B cell (primary cell): Measurements from ENCODE around the gene DDX54. TPM values are rescaled to one million over a fixed set of nuclear protein-coding genes. Genes with fewer than 3 reads are reported as not detected.

ENCODE experiments used
- ATAC-seq: fragments of 200-7000 bp; cut with Tn5 transposase; one replicate; pipeline ENCODE4 v1.10.0; 2021; ENCODE audit warnings: low read depth, mild to moderate bottlenecking, moderate number of reproducible peaks, moderate library complexity
- CTCF ChIA-PET: fragments of 350-600 bp; sonication (Branson Sonifier 250); formaldehyde crosslinking; loops from one replicate; lab custom pipeline; 2021; ENCODE audit warnings: antibody characterized with exemption, inconsistent platforms; lab: Charles Lee
- POLR2A ChIA-PET: fragments of 350-600 bp; sonication (Branson Sonifier 250); formaldehyde crosslinking; loops from one replicate; lab custom pipeline; 2021; ENCODE audit warnings: antibody characterized with exemption; lab: Charles Lee
- DNase-seq: peaks from one replicate; pipeline ENCODE4 v3.0.0; 2013
- H2AFZ ChIP-seq: 2 replicates; pipeline ENCODE4 v1.6.1; 2012; ENCODE audit warnings: mild to moderate bottlenecking, low read depth, low read length; ENCODE audit not compliant: insufficient read depth, poor library complexity, severe bottlenecking
- H3K27ac ChIP-seq, 2 donors: 1 replicate in 1 of 2; 2 replicates in 1 of 2; pipeline ENCODE4 v1.5.1; 2012 to 2013; ENCODE audit warnings: low read length in 2 of 2, mild to moderate bottlenecking in 2 of 2, moderate library complexity in 1 of 2
- H3K27me3 ChIP-seq, 4 experiments: fragments of 200-600 bp in 1 of 4; sonication (generic) in 1 of 4; replicated peaks in 1 of 4; 1 replicate in 2 of 4; 2 replicates in 2 of 4; pipeline versions ENCODE4 v1.6.1 to v1.7.0; 2013 to 2016; ENCODE audit warnings: low read length in 3 of 4, mild to moderate bottlenecking in 2 of 4, mixed read lengths in 1 of 4, moderate library complexity in 1 of 4; ENCODE audit not compliant: insufficient read depth in 4 of 4, control insufficient read depth in 3 of 4; ENCODE audit errors: control extremely low read depth in 1 of 4
- H3K36me3 ChIP-seq, 2 experiments: replicated peaks in 1 of 2; 1 replicate in 1 of 2; 2 replicates in 1 of 2; pipeline versions ENCODE4 v1.6.1 to v1.7.1; 2013; ENCODE audit warnings: low read length in 1 of 2; ENCODE audit not compliant: insufficient read depth in 2 of 2, control insufficient read depth in 1 of 2; ENCODE audit errors: control extremely low read depth in 1 of 2, extremely low read depth in 1 of 2
- H3K4me1 ChIP-seq, 2 donors: fragments of 200-600 bp in 1 of 2; sonication (generic) in 1 of 2; 1 replicate in 1 of 2; 2 replicates in 1 of 2; pipeline versions ENCODE4 v1.5.1 to v1.6.1; 2013 to 2017; ENCODE audit warnings: low read length in 2 of 2; ENCODE audit not compliant: control insufficient read depth in 2 of 2, insufficient read depth in 2 of 2
- H3K4me2 ChIP-seq: replicated peaks from 2 replicates; pipeline ENCODE3; 2012; ENCODE audit warnings: mild to moderate bottlenecking, low read depth, low read length; ENCODE audit not compliant: poor library complexity, severe bottlenecking
- H3K4me3 ChIP-seq, 5 experiments: fragments of 200-600 bp in 1 of 5; sonication (generic) in 1 of 5; 1 replicate in 3 of 5; 2 replicates in 2 of 5; pipeline versions ENCODE4 v1.5.1 to v1.7.0; 2011 to 2016; ENCODE audit warnings: low read length in 4 of 5, mild to moderate bottlenecking in 4 of 5, low read depth in 2 of 5, control low read depth in 1 of 5, moderate library complexity in 1 of 5; ENCODE audit not compliant: insufficient read depth in 1 of 5; ENCODE audit errors: control extremely low read depth in 1 of 5, extremely low read depth in 1 of 5
- H3K79me2 ChIP-seq: fragments of 200-600 bp; sonication (generic); one replicate; pipeline ENCODE4 v1.6.0; 2016; ENCODE audit warnings: low read length; ENCODE audit not compliant: control insufficient read depth, insufficient read depth
- H3K9ac ChIP-seq: fragments of 200-600 bp; sonication (generic); 2 replicates; pipeline ENCODE4 v1.6.1; 2017; ENCODE audit warnings: mild to moderate bottlenecking, low read length, moderate library complexity
- H3K9me3 ChIP-seq, 3 donors: one replicate each; pipeline versions ENCODE4 v1.6.1 to v1.7.1; 2013; ENCODE audit warnings: low read length in 2 of 3; ENCODE audit not compliant: control insufficient read depth in 2 of 3, insufficient read depth in 1 of 3; ENCODE audit errors: control extremely low read depth in 1 of 3
- H4K20me1 ChIP-seq: 2 replicates; pipeline ENCODE4 v1.6.0; 2012; ENCODE audit warnings: mild to moderate bottlenecking, low read length; ENCODE audit not compliant: insufficient read depth, control insufficient read depth, poor library complexity, severe bottlenecking
- H3K27ac Mint-ChIP-seq: one replicate; pipeline ENCODE4 v1.8.0; 2021; ENCODE audit warnings: mixed read lengths
- H3K27me3 Mint-ChIP-seq: one replicate; pipeline ENCODE4 v1.8.0; 2021; ENCODE audit warnings: mixed read lengths
- H3K4me1 Mint-ChIP-seq: one replicate; pipeline ENCODE4 v1.8.0; 2021; ENCODE audit warnings: mixed read lengths
- H3K4me3 Mint-ChIP-seq: one replicate; pipeline ENCODE4 v1.8.0; 2021; ENCODE audit warnings: mixed read lengths
- H3K9me3 Mint-ChIP-seq: one replicate; pipeline ENCODE4 v1.8.0; 2022; ENCODE audit warnings: mixed read lengths; ENCODE audit not compliant: insufficient read depth
- CTCF ChIP-seq: fragments of 200-600 bp; IDR thresholded peaks from one replicate; pipeline ENCODE4 v1.8.0; 2022; ENCODE audit warnings: antibody characterized with exemption, mild to moderate bottlenecking
- EZH2 ChIP-seq: IDR thresholded peaks from 2 replicates; pipeline ENCODE4 v1.6.1; 2012; ENCODE audit warnings: borderline replicate concordance, low read depth, mild to moderate bottlenecking, moderate library complexity, low read length; ENCODE audit not compliant: insufficient read depth, poor library complexity, severe bottlenecking
- WGBS: methylation state at CpG from one replicate; pipeline ENCODE4 v1.1.5; 2013; ENCODE audit warnings: missing lambda C conversion rate; ENCODE audit not compliant: insufficient coverage; 5-methylcytosine and 5-hydroxymethylcytosine counted together
- intact Hi-C: fragments of 100-400 bp; cut with micrococcal nuclease; formaldehyde crosslinking; loops from one replicate; pipeline ENCODE4 v1.10.0; 2022
- polyA plus RNA-seq: library from polyadenylated mRNA; depleted of rRNA; stranded (reverse); fragments of >200 nt; gene quantifications from 2 replicates; pipeline ENCODE4 v1.2.3, GENCODE V29; 2012
- total RNA-seq, 2 donors: library from RNA; stranded (reverse); fragments of 120-200 nt in 1 of 2; gene quantifications; 1 replicate in 1 of 2; 2 replicates in 1 of 2; pipeline versions ENCODE4 v1.2.3 to v1.2.4, GENCODE V29; 2013 to 2022

The DDX54 gene
- total and polyA plus RNA-seq, 2 donors (not counting 1 experiment from before 2014, with no cell fraction given), result 55.4 to 101 TPM

GRCh38 chr12:113152835-113153814 lies 32.2 kb downstream of the DDX54 start:
- ChIA-PET CTCF (interaction anchor here (0.5 to 7.4 kb wide), 30 partner anchors 8 to 253 kb away, joined by 3 to 73 read pairs (median 5); partner anchors contain the start of genes DTX1, OAS2 and RASAL1), POLR2A (interaction anchor here (0.7 to 1.2 kb wide), 6 partner anchors 8 to 77 kb away, joined by 3 to 6 read pairs (median 3); partner anchors contain the start of gene TPCN1)
- H3K9me3 Mint-ChIP-seq, result no peaks in the 10 kb centered on the region
- DNase-seq, result peak; percentile 72
- H3K4me3 ChIP-seq, result peak overlapping the region; percentile 34 to 61 (median 56)
- no peak overlapping the region for H3K27ac ChIP-seq
- H3K4me2 ChIP-seq, result peak overlapping the region; percentile 99
- H2AFZ ChIP-seq, result peak overlapping the region; percentile 80
- no peak overlapping the region for H3K27ac Mint-ChIP-seq
- H3K27me3 Mint-ChIP-seq, result peaks cover 6% of the 10 kb centered on the region
- H3K36me3 ChIP-seq, result no peaks in the 10 kb centered on the region
- peaks cover 0 to 25% (median 8%) of the 10 kb centered on the region in 4 experiments for H3K27me3 ChIP-seq
- H3K9ac ChIP-seq, result peak overlapping the region; percentile 62
- peak overlapping the region; percentile 88 for H3K4me3 Mint-ChIP-seq
- ATAC-seq, result peak; percentile 73
- peaks cover 6% of the 10 kb centered on the region for H3K79me2 ChIP-seq
- intact Hi-C loops, result loop anchor here (1.0 to 10.0 kb wide), 4 partner anchors 18 to 248 kb away; partner anchors contain the start of genes OAS1 and RASAL1
- peaks cover 15 to 32% of the 10 kb centered on the region in 2 donors for H3K4me1 ChIP-seq
- WGBS, result 3% methylated on average over 62 of the region's 70 CpGs
- H4K20me1 ChIP-seq, result peaks cover 9% of the 10 kb centered on the region
- no peaks in the 10 kb centered on the region for H3K9me3 ChIP-seq
- TF ChIP-seq CTCF (peak; percentile 23), EZH2 (no peak)
- peaks cover 26% of the 10 kb centered on the region for H3K4me1 Mint-ChIP-seq
